HEK293 (cell line): ENCODE data around the gene TPD52L1.
A peak's percentile ranks its signal among the peaks of the same experiment; 100 is the strongest.

Source experiments
- CTCF ChIA-PET: fragments of 350-600 bp; formaldehyde crosslinking; extraction: SDS; loops from one replicate; lab custom pipeline; 2021; ENCODE audit warnings: antibody characterized with exemption; lab: Yijun Ruan, JAX
- POLR2A ChIA-PET: fragments of 300-600 bp; formaldehyde crosslinking; extraction: SDS; loops from one replicate; lab custom pipeline; 2020; ENCODE audit warnings: antibody characterized with exemption, inconsistent platforms; lab: Yijun Ruan, JAX
- H3K27ac ChIP-seq: fragments of 200-500 bp; sonication (Bioruptor generic); 2 replicates; pipeline ENCODE4 v1.5.1; 2014; ENCODE audit warnings: low read depth, low read length, control low read depth, inconsistent platforms; ENCODE audit errors: extremely low read depth
- H3K36me3 ChIP-seq, 2 experiments: fragments of 200-500 bp in 1 of 2; sonication (Bioruptor generic) in 1 of 2; 1 replicate in 1 of 2; 2 replicates in 1 of 2; pipeline ENCODE4 v1.5.1; 2014 to 2017; ENCODE audit warnings: inconsistent platforms in 2 of 2, low read length in 2 of 2; ENCODE audit not compliant: control insufficient read depth in 2 of 2, insufficient read depth in 1 of 2
- H3K4me1 ChIP-seq: fragments of 200-500 bp; sonication (Bioruptor generic); 2 replicates; pipeline ENCODE4 v1.5.1; 2014; ENCODE audit warnings: mild to moderate bottlenecking, low read length, inconsistent platforms; ENCODE audit not compliant: control insufficient read depth, insufficient read depth
- H3K4me3 ChIP-seq: 2 replicates; pipeline ENCODE4 v1.5.1; 2011; ENCODE audit warnings: low read depth, mild to moderate bottlenecking, control low read depth, low read length, moderate library complexity
- H3K9me3 ChIP-seq: fragments of 200-500 bp; sonication (Bioruptor generic); 2 replicates; pipeline ENCODE4 v1.5.1; 2014; ENCODE audit warnings: low read depth, low read length, inconsistent platforms; ENCODE audit not compliant: control insufficient read depth, insufficient read depth
- ATF2 ChIP-seq: fragments of 450-650 bp; formaldehyde crosslinking; IDR thresholded peaks from 2 replicates; pipeline ENCODE4 v1.5.1; 2016; ENCODE audit warnings: missing biosample characterization, missing genetic modification characterization, low read depth
- PRDM10 ChIP-seq: fragments of 450-650 bp; formaldehyde crosslinking; IDR thresholded peaks from 2 replicates; pipeline ENCODE4 v1.5.1; 2016; ENCODE audit warnings: missing biosample characterization, missing genetic modification characterization
- ZBTB1 ChIP-seq: fragments of 450-650 bp; formaldehyde crosslinking; IDR thresholded peaks from 2 replicates; pipeline ENCODE4 v1.5.1; 2016; ENCODE audit warnings: missing biosample characterization, missing genetic modification characterization
- ZNF169 ChIP-seq: fragments of 450-650 bp; formaldehyde crosslinking; IDR thresholded peaks from 2 replicates; pipeline ENCODE4 v1.5.1; 2016; ENCODE audit warnings: missing biosample characterization, missing genetic modification characterization
- ZNF24 ChIP-seq: fragments of 450-650 bp; formaldehyde crosslinking; IDR thresholded peaks from 2 replicates; pipeline ENCODE4 v1.5.1; 2016; ENCODE audit warnings: missing biosample characterization, missing genetic modification characterization
- ZNF302 ChIP-seq: fragments of 450-650 bp; formaldehyde crosslinking; IDR thresholded peaks from 2 replicates; pipeline ENCODE4 v1.5.1; 2016; ENCODE audit warnings: missing biosample characterization, missing genetic modification characterization, low read depth
- ZNF341 ChIP-seq: fragments of 450-650 bp; formaldehyde crosslinking; IDR thresholded peaks from 2 replicates; pipeline ENCODE4; 2016; ENCODE audit warnings: low read depth, missing biosample characterization, missing genetic modification characterization
- ZNF37A ChIP-seq: fragments of 450-650 bp; IDR thresholded peaks from 2 replicates; pipeline ENCODE4 v1.5.1; 2018; ENCODE audit warnings: missing biosample characterization, missing genetic modification characterization
- ZNF510 ChIP-seq: fragments of 450-650 bp; formaldehyde crosslinking; IDR thresholded peaks from 2 replicates; pipeline ENCODE4 v1.5.1; 2018; ENCODE audit warnings: mild to moderate bottlenecking, missing genetic modification characterization, missing biosample characterization; ENCODE audit not compliant: insufficient replicate concordance
- ZNF514 ChIP-seq: fragments of 450-650 bp; formaldehyde crosslinking; IDR thresholded peaks from 2 replicates; pipeline ENCODE4 v1.5.1; 2016; ENCODE audit warnings: missing biosample characterization, missing genetic modification characterization
- ZNF529 ChIP-seq: fragments of 450-650 bp; formaldehyde crosslinking; IDR thresholded peaks from 2 replicates; pipeline ENCODE4 v1.5.1; 2017; ENCODE audit warnings: missing genetic modification characterization, missing biosample characterization; ENCODE audit not compliant: insufficient replicate concordance
- ZNF639 ChIP-seq: fragments of 450-650 bp; formaldehyde crosslinking; IDR thresholded peaks from 2 replicates; pipeline ENCODE4 v1.5.1; 2016; ENCODE audit warnings: missing biosample characterization, missing genetic modification characterization
- ZXDB ChIP-seq: fragments of 450-650 bp; formaldehyde crosslinking; IDR thresholded peaks from 2 replicates; pipeline ENCODE4 v1.5.1; 2016; ENCODE audit warnings: missing biosample characterization, missing genetic modification characterization
- TF ChIP-seq, protein P1 (sequence below): fragments of 450-650 bp; formaldehyde crosslinking; IDR thresholded peaks from 2 replicates; pipeline ENCODE4 v1.5.1; 2016; ENCODE audit warnings: missing biosample characterization, missing genetic modification characterization

Gene TPD52L1

DNA sequence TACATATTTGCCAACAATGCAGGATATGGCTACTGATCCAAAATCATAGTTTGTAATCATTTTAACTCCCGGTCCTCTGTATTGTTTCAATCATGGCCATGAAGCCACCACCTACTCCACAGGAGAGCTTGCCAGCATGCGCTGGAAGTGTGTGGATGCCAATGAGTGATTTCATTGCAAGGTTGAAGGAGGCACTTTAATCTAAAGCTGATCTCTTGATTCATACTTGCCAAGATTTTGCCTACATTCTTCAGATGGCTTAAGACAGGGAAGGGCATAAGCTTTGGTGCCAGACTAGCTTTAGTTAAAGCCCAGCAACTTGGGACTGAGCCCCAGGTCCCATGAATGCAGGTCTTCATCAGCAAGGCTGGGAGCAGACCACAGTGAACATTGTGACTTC is 58.8 kb downstream of the TPD52L1 start:
- ChIA-PET CTCF (interaction anchor here (1.0 to 1.3 kb wide), 2 partner anchors 20 to 62 kb away, joined by 3 read pairs; no protein-coding TSS in a partner anchor), POLR2A (no interaction called here)
- no peak overlapping the region for H3K27ac ChIP-seq
- no peak overlapping the region for H3K4me3 ChIP-seq
- no peak for TF ChIP-seq ZNF37A (tag by site-specific recombination)
- no peak for TF ChIP-seq ZNF510 (tag by site-specific recombination)
- H3K4me1 ChIP-seq: no peaks in the 10 kb centered on the region
- no peaks in the 10 kb centered on the region for H3K36me3 ChIP-seq
- no peaks in the 10 kb centered on the region for H3K9me3 ChIP-seq

- Histone ChIP-seq H3K4me3 (no peak overlapping the region), H3K27ac (no peak overlapping the region), H3K4me1 (no peaks in the 10 kb centered on the region), H3K9me3 (no peaks in the 10 kb centered on the region), H3K36me3 (no peaks in the 10 kb centered on the region)
- ChIA-PET CTCF (interaction anchor here (0.6 to 1.3 kb wide), 7 partner anchors 12 to 1426 kb away, joined by 3 to 4 read pairs (median 3); partner anchors contain the start of gene TPD52L1), POLR2A (no interaction called here)
- no peak for TF ChIP-seq ZNF529 (tag by site-specific recombination)
- no peak for TF ChIP-seq ZNF169 (tag by site-specific recombination)
- TF ChIP-seq ZNF24 (tag by site-specific recombination): no peak
- TF ChIP-seq, protein P1, sequence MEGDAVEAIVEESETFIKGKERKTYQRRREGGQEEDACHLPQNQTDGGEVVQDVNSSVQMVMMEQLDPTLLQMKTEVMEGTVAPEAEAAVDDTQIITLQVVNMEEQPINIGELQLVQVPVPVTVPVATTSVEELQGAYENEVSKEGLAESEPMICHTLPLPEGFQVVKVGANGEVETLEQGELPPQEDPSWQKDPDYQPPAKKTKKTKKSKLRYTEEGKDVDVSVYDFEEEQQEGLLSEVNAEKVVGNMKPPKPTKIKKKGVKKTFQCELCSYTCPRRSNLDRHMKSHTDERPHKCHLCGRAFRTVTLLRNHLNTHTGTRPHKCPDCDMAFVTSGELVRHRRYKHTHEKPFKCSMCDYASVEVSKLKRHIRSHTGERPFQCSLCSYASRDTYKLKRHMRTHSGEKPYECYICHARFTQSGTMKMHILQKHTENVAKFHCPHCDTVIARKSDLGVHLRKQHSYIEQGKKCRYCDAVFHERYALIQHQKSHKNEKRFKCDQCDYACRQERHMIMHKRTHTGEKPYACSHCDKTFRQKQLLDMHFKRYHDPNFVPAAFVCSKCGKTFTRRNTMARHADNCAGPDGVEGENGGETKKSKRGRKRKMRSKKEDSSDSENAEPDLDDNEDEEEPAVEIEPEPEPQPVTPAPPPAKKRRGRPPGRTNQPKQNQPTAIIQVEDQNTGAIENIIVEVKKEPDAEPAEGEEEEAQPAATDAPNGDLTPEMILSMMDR: peak; percentile 29; the same call in 1 of the 2 replicates
These were observed 60.4 kb downstream of the TPD52L1 start for GRCh38 chr6:125213939-125214338.

- Histone ChIP-seq H3K9me3 (no peaks in the 10 kb centered on the region), H3K36me3 (no peaks in the 10 kb centered on the region), H3K27ac (no peak overlapping the region), H3K4me3 (no peak overlapping the region), H3K4me1 (no peaks in the 10 kb centered on the region)
- ChIA-PET CTCF (no interaction called here), POLR2A (no interaction called here)
- TF ChIP-seq PRDM10 (tag by site-specific recombination) (peak; percentile 57), ZNF514 (tag by site-specific recombination) (no peak)
These were observed 61.8 kb downstream of the TPD52L1 start for GRCh38 chr6:125215252-125215819.

GRCh38 chr6:125216015-125216414 is 62.4 kb downstream of the TPD52L1 start:
- ChIA-PET CTCF (interaction anchor here (0.6 kb wide), 1 partner anchor 36 kb away, joined by 3 read pairs; no protein-coding TSS in a partner anchor), POLR2A (no interaction called here)
- TF ChIP-seq ZNF302 (no peak), ZXDB (tag by site-specific recombination) (no peak), ATF2 (tag by site-specific recombination) (no peak), ZBTB1 (tag by site-specific recombination) (no peak), ZNF639 (tag by site-specific recombination) (no peak), ZNF341 (tag by site-specific recombination) (no peak)
- Histone ChIP-seq H3K36me3 (peaks cover 0 to under 1% of the 10 kb centered on the region in 2 experiments; a peak in 1 of 3 replicates), H3K9me3 (no peaks in the 10 kb centered on the region), H3K27ac (no peak overlapping the region), H3K4me1 (no peaks in the 10 kb centered on the region), H3K4me3 (no peak overlapping the region)
